ENCODE measurements around the gene PADI6.

PADI6 gene

GRCh38 chr1:17371896-17372295 lies at the start of gene PADI6:
TSS of gene PADI6 (plus strand) at chr1:17372196. CDS start at chr1:17372246, 50 bp downstream.
- DNase-seq (ENCODE audit: extremely low read depth, low read depth), result no peak
- TF ChIP-seq, protein P1, sequence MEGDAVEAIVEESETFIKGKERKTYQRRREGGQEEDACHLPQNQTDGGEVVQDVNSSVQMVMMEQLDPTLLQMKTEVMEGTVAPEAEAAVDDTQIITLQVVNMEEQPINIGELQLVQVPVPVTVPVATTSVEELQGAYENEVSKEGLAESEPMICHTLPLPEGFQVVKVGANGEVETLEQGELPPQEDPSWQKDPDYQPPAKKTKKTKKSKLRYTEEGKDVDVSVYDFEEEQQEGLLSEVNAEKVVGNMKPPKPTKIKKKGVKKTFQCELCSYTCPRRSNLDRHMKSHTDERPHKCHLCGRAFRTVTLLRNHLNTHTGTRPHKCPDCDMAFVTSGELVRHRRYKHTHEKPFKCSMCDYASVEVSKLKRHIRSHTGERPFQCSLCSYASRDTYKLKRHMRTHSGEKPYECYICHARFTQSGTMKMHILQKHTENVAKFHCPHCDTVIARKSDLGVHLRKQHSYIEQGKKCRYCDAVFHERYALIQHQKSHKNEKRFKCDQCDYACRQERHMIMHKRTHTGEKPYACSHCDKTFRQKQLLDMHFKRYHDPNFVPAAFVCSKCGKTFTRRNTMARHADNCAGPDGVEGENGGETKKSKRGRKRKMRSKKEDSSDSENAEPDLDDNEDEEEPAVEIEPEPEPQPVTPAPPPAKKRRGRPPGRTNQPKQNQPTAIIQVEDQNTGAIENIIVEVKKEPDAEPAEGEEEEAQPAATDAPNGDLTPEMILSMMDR (IDR thresholded peaks at IDR 0.05; ENCODE audit: low read depth, low read length, missing control alignments), result no peak
- no peak within 1 kb of the TSS for H3K4me3 ChIP-seq (replicated peaks; ENCODE audit: low read depth, low read length)

DNA sequence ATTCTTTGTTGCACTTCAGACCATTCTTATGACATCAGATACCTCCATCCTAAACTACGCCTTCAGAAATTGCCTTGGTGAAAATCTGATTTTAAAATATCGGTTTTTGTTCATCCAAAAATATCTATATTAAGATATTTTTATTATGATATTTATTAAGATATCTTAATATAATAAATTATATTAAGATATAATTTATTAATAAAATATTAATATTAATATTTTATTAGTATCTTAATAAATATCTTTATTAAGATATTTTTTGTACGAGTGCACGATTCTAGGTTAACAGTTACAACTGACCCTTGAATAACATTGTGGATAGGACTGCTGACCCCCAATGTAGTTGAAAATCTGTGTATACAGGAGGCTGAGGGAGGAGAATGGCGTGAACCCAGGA lies 43.1 kb upstream of the PADI6 start:
- TF ChIP-seq, protein P1 (IDR thresholded peaks at IDR 0.05; ENCODE audit: low read depth, low read length, missing control alignments), result no peak

DNA sequence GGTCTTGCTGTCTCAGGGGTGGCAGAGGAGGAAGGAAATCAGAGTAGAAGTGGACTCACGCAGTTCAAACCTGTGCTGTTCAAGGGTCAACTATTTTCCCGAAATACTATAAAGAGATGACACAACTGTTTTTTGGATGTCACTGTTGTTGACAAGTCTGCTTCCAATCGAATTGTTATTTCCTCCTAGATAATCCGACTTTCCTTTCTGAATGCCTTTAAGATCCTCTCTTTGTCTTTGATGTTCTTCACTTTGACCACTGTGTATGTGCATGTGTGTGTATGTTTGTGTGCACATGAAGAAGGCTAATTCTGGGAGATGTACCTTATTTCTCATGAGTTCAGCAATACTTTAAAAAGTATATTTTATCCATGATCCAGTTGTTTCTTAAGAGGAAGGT lies 42.4 kb upstream of the PADI6 start:
- H3K4me3 ChIP-seq (replicated peaks; ENCODE audit: low read depth, low read length), result no peak overlapping the region
- TF ChIP-seq, protein P1 (IDR thresholded peaks at IDR 0.05; ENCODE audit: low read depth, low read length, missing control alignments), result no peak
- no peak for DNase-seq (ENCODE audit: extremely low read depth, low read depth)

More for the DNA sequence above, 43.1 kb upstream of the PADI6 start:
- DNase-seq (ENCODE audit: extremely low read depth, low read depth), result no peak
- H3K4me3 ChIP-seq (replicated peaks; ENCODE audit: low read depth, low read length), result no peak overlapping the region

DNA sequence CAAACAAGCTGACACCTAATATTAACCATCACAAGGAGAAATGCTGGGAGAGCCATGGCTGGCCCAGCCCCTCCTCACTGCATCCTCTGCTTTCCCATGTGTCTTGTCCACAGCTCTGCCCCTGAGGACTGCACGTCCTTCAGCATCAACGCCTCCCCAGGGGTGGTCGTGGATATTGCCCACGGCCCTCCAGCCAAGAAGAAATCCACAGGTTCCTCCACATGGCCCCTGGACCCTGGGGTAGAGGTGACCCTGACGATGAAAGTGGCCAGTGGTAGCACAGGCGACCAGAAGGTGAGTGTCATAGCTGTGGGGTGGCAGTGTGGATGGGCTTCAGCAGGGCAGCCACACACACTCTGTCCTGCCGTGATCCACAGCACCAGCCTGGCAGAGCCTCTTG lies 41.1 kb upstream of the PADI6 start:
- no peak for DNase-seq (ENCODE audit: extremely low read depth, low read depth)
- TF ChIP-seq, protein P1 (IDR thresholded peaks at IDR 0.05; ENCODE audit: low read depth, low read length, missing control alignments), result no peak
- H3K4me3 ChIP-seq (replicated peaks; ENCODE audit: low read depth, low read length), result no peak overlapping the region

GRCh38 chr1:17333081-17333480 lies 38.9 kb upstream of the PADI6 start:
- DNase-seq (ENCODE audit: extremely low read depth, low read depth), result no peak
- TF ChIP-seq, protein P1 (IDR thresholded peaks at IDR 0.05; ENCODE audit: low read depth, low read length, missing control alignments), result no peak
- no peak overlapping the region for H3K4me3 ChIP-seq (replicated peaks; ENCODE audit: low read depth, low read length)

- DNase-seq (ENCODE audit: extremely low read depth, low read depth), result peak; percentile 24
- H3K4me3 ChIP-seq (replicated peaks; ENCODE audit: low read depth, low read length), result no peak overlapping the region
- TF ChIP-seq, protein P1 (IDR thresholded peaks at IDR 0.05; ENCODE audit: low read depth, low read length, missing control alignments), result peak; percentile 97
These were observed 35.9 kb upstream of the PADI6 start for GRCh38 chr1:17335821-17336710.

All from HFF-Myc (cell line).